Loucy (cell line): Measurements from ENCODE around the gene KNSTRN.

Experiments used
- H2AFZ ChIP-seq: fragments of 200-600 bp; sonication (generic); 2 replicates; pipeline ENCODE4 v1.6.0; 2016; ENCODE audit warnings: antibody characterized with exemption, mild to moderate bottlenecking, low read length, moderate library complexity
- H3F3A ChIP-seq: fragments of 200-600 bp; 2 replicates; pipeline ENCODE4 v1.6.0; 2016; ENCODE audit warnings: antibody characterized with exemption, low read depth, mild to moderate bottlenecking
- H3K27me3 ChIP-seq: fragments of 200-600 bp; sonication (generic); 2 replicates; pipeline ENCODE4 v1.6.1; 2014; ENCODE audit warnings: low read length, mild to moderate bottlenecking; ENCODE audit not compliant: insufficient read depth, poor library complexity, severe bottlenecking
- H3K36me3 ChIP-seq: fragments of 200-600 bp; sonication (generic); 2 replicates; pipeline ENCODE4 v1.6.1; 2016; ENCODE audit warnings: low read length; ENCODE audit not compliant: insufficient read depth
- H3K4me1 ChIP-seq: fragments of 200-600 bp; sonication (generic); 2 replicates; pipeline ENCODE4 v1.5.1; 2014; ENCODE audit warnings: low read length, mild to moderate bottlenecking; ENCODE audit not compliant: insufficient read depth, poor library complexity, severe bottlenecking
- H3K4me2 ChIP-seq: fragments of 200-600 bp; sonication (generic); 2 replicates; pipeline ENCODE4 v1.6.0; 2014; ENCODE audit warnings: antibody characterized with exemption, low read length, low read depth, mild to moderate bottlenecking; ENCODE audit not compliant: poor library complexity, severe bottlenecking
- H3K4me3 ChIP-seq: fragments of 200-600 bp; sonication (generic); 2 replicates; pipeline ENCODE4 v1.5.1; 2014; ENCODE audit warnings: low read length, mild to moderate bottlenecking, mixed read lengths; ENCODE audit not compliant: poor library complexity, severe bottlenecking
- H3K79me2 ChIP-seq: fragments of 200-600 bp; sonication (generic); 2 replicates; pipeline ENCODE4 v1.6.1; 2014; ENCODE audit warnings: low read length; ENCODE audit not compliant: insufficient read depth
- H3K9ac ChIP-seq: fragments of 200-600 bp; sonication (generic); 2 replicates; pipeline ENCODE4 v1.6.0; 2014; ENCODE audit warnings: mild to moderate bottlenecking, low read depth, low read length, moderate library complexity; ENCODE audit not compliant: poor library complexity, severe bottlenecking
- H3K9me2 ChIP-seq: fragments of 200-600 bp; sonication (generic); replicated peaks from 2 replicates; pipeline ENCODE4 v1.6.1; 2016; ENCODE audit warnings: low read depth, low read length, mixed read lengths
- H3K9me3 ChIP-seq: fragments of 200-600 bp; sonication (generic); 2 replicates; pipeline ENCODE4 v1.6.1; 2014; ENCODE audit warnings: mild to moderate bottlenecking, antibody characterized with exemption, low read length, low read depth; ENCODE audit not compliant: insufficient read depth
- H4K20me1 ChIP-seq: fragments of 200-600 bp; sonication (generic); 2 replicates; pipeline ENCODE4 v1.6.0; 2014; ENCODE audit warnings: antibody characterized with exemption, low read length, mild to moderate bottlenecking; ENCODE audit not compliant: insufficient read depth, poor library complexity, severe bottlenecking
- CTCF ChIP-seq: fragments of 200-600 bp; sonication (generic); conservative IDR thresholded peaks from 2 replicates; pipeline ENCODE4 v1.5.1; 2014; ENCODE audit warnings: mild to moderate bottlenecking, antibody characterized with exemption, low read length
- EZH2phosphoT487 ChIP-seq: fragments of 200-600 bp; IDR thresholded peaks from 2 replicates; pipeline ENCODE4 v1.6.1; 2018; ENCODE audit warnings: antibody characterized with exemption, mild to moderate bottlenecking, moderate library complexity, borderline replicate concordance

Gene KNSTRN

GRCh38 chr15:40415226-40415625, 32.7 kb downstream of the KNSTRN start:
- no peak for TF ChIP-seq EZH2phosphoT487
- Histone ChIP-seq H3K4me2 (no peak overlapping the region), H2AFZ (no peak overlapping the region), H3K79me2 (peaks cover 20% of the 10 kb centered on the region; the same call in 1 of the 2 replicates), H3K4me1 (peaks cover 9% of the 10 kb centered on the region), H3F3A (no peaks in the 10 kb centered on the region), H3K9me2 (no peaks in the 10 kb centered on the region), H3K9ac (no peak overlapping the region), H4K20me1 (peaks cover 9% of the 10 kb centered on the region), H3K36me3 (peaks cover 64% of the 10 kb centered on the region), H3K9me3 (no peaks in the 10 kb centered on the region), H3K4me3 (no peak overlapping the region), H3K27me3 (no peaks in the 10 kb centered on the region)

- no peaks in the 10 kb centered on the region for H3K9me2 ChIP-seq
- H3K9ac ChIP-seq, result no peak overlapping the region
- no peak overlapping the region for H3K4me2 ChIP-seq
- H3K36me3 ChIP-seq, result peaks cover 56% of the 10 kb centered on the region
- H4K20me1 ChIP-seq, result peaks cover 9% of the 10 kb centered on the region
- no peaks in the 10 kb centered on the region for H3K9me3 ChIP-seq
- H3K27me3 ChIP-seq, result no peaks in the 10 kb centered on the region
- H3K4me1 ChIP-seq, result peaks cover under 1% of the 10 kb centered on the region
- H2AFZ ChIP-seq, result no peak overlapping the region
- TF ChIP-seq CTCF (no peak), EZH2phosphoT487 (no peak)
- peaks cover 12% of the 10 kb centered on the region; the same call in 1 of the 2 replicates for H3K79me2 ChIP-seq
- no peaks in the 10 kb centered on the region for H3F3A ChIP-seq
- no peak overlapping the region for H3K4me3 ChIP-seq
Measured at GRCh38 chr15:40416056-40416455, 33.5 kb downstream of the KNSTRN start.

- H3K4me3 ChIP-seq, result no peak overlapping the region
- no peak for TF ChIP-seq CTCF
- TF ChIP-seq EZH2phosphoT487, result no peak
- H3K27me3 ChIP-seq, result no peaks in the 10 kb centered on the region
- H3K9me3 ChIP-seq, result no peaks in the 10 kb centered on the region
- H3K36me3 ChIP-seq, result peaks cover 36% of the 10 kb centered on the region
- no peak overlapping the region for H3K9ac ChIP-seq
- no peak overlapping the region for H3K4me2 ChIP-seq
- H3K79me2 ChIP-seq, result no peaks in the 10 kb centered on the region
- no peaks in the 10 kb centered on the region for H4K20me1 ChIP-seq
- H3F3A ChIP-seq, result no peaks in the 10 kb centered on the region
- no peak overlapping the region for H2AFZ ChIP-seq
- H3K4me1 ChIP-seq, result no peaks in the 10 kb centered on the region
- H3K9me2 ChIP-seq, result no peaks in the 10 kb centered on the region
Measured at GRCh38 chr15:40418126-40418525, 35.6 kb downstream of the KNSTRN start.

GRCh38 chr15:40420071-40420713, 37.7 kb downstream of the KNSTRN start:
- no peak overlapping the region for H2AFZ ChIP-seq
- no peaks in the 10 kb centered on the region for H3K27me3 ChIP-seq
- H3K4me3 ChIP-seq, result no peak overlapping the region
- no peak for TF ChIP-seq EZH2phosphoT487
- H3K9me2 ChIP-seq, result no peaks in the 10 kb centered on the region
- H3K79me2 ChIP-seq, result no peaks in the 10 kb centered on the region
- H3F3A ChIP-seq, result no peaks in the 10 kb centered on the region
- peaks cover 20% of the 10 kb centered on the region; the same call in 1 of the 2 replicates for H3K36me3 ChIP-seq
- H3K9me3 ChIP-seq, result no peaks in the 10 kb centered on the region
- no peaks in the 10 kb centered on the region for H3K4me1 ChIP-seq
- no peaks in the 10 kb centered on the region for H4K20me1 ChIP-seq
- H3K9ac ChIP-seq, result no peak overlapping the region
- H3K4me2 ChIP-seq, result no peak overlapping the region
